Mesendoderm (in vitro differentiated cells): ENCODE results near the gene CCDC192.

Source experiments
- DNase-seq: peaks from one replicate; pipeline ENCODE4 v3.0.0; 2013
- H2AK5ac ChIP-seq: 2 replicates; pipeline ENCODE4 v1.6.1; 2013; ENCODE audit warnings: low read length, inconsistent platforms
- H2BK120ac ChIP-seq: 2 replicates; pipeline ENCODE4 v1.6.1; 2013; ENCODE audit warnings: low read depth, mild to moderate bottlenecking, low read length, moderate library complexity, mixed read lengths
- H2BK15ac ChIP-seq: replicated peaks from 2 replicates; pipeline ENCODE4 v1.6.1; 2013; ENCODE audit warnings: low read depth, mild to moderate bottlenecking, moderate library complexity
- H2BK5ac ChIP-seq: 2 replicates; pipeline ENCODE4 v1.6.1; 2013; ENCODE audit warnings: low read length, inconsistent platforms
- H3K18ac ChIP-seq: 2 replicates; pipeline ENCODE4 v1.6.1; 2013; ENCODE audit warnings: mild to moderate bottlenecking, low read length, mixed read lengths
- H3K23ac ChIP-seq: one replicate; pipeline ENCODE4 v1.6.1; 2013; ENCODE audit warnings: low read length
- H3K27ac ChIP-seq: 2 replicates; pipeline ENCODE4 v1.5.1; 2013; ENCODE audit warnings: low read depth, mild to moderate bottlenecking, inconsistent platforms, low read length, moderate library complexity
- H3K27me3 ChIP-seq: 2 replicates; pipeline ENCODE4 v1.6.1; 2013; ENCODE audit warnings: low read length, control low read depth, mild to moderate bottlenecking, inconsistent platforms; ENCODE audit not compliant: insufficient read depth, poor library complexity
- H3K36me3 ChIP-seq: 2 replicates; pipeline ENCODE4 v1.6.1; 2013; ENCODE audit warnings: low read length, inconsistent platforms; ENCODE audit not compliant: control insufficient read depth, insufficient read depth
- H3K4ac ChIP-seq: one replicate; pipeline ENCODE4 v1.6.1; 2013; ENCODE audit warnings: low read depth, mild to moderate bottlenecking, low read length, moderate library complexity
- H3K4me1 ChIP-seq: 2 replicates; pipeline ENCODE4 v1.6.1; 2013; ENCODE audit warnings: low read depth, low read length, inconsistent platforms; ENCODE audit not compliant: control insufficient read depth
- H3K4me2 ChIP-seq: 2 replicates; pipeline ENCODE4 v1.6.1; 2013; ENCODE audit warnings: low read length
- H3K4me3 ChIP-seq: 2 replicates; pipeline ENCODE4 v1.5.1; 2013; ENCODE audit warnings: mild to moderate bottlenecking, low read length
- H3K56ac ChIP-seq: one replicate; pipeline ENCODE4 v1.6.1; 2013; ENCODE audit warnings: low read length
- H3K79me1 ChIP-seq: 2 replicates; pipeline ENCODE4 v1.6.1; 2013; ENCODE audit warnings: low read length, inconsistent platforms
- H3K79me2 ChIP-seq: 2 replicates; pipeline ENCODE4 v1.6.1; 2013; ENCODE audit warnings: mild to moderate bottlenecking, low read length; ENCODE audit not compliant: control insufficient read depth, insufficient read depth
- H3K9ac ChIP-seq: 2 replicates; pipeline ENCODE4 v1.6.1; 2013; ENCODE audit warnings: low read length, inconsistent platforms
- H4K5ac ChIP-seq: one replicate; pipeline ENCODE4 v1.6.1; 2013; ENCODE audit warnings: low read length
- H4K8ac ChIP-seq: one replicate; pipeline ENCODE4 v1.6.1; 2013; ENCODE audit warnings: low read depth, mild to moderate bottlenecking, control low read depth, low read length, moderate library complexity
- WGBS: extraction: QIAGEN DNeasy Blood & Tissue Kit; methylation state at CpG from one replicate; pipeline ENCODE4 v1.1.7; 2013; ENCODE audit warnings: low lambda C conversion rate, missing lambda C conversion rate; ENCODE audit not compliant: insufficient coverage; ENCODE audit errors: extremely low coverage; 5-methylcytosine and 5-hydroxymethylcytosine counted together

Gene CCDC192

GRCh38 chr5:127813633-127814587 is 110.7 kb downstream of the CCDC192 start:
- Histone ChIP-seq H2BK5ac (no peak overlapping the region), H4K5ac (no peak overlapping the region), H3K18ac (no peak overlapping the region), H3K4me1 (no peaks in the 10 kb centered on the region), H3K79me2 (no peaks in the 10 kb centered on the region), H3K9ac (no peak overlapping the region), H3K27ac (no peak overlapping the region), H3K27me3 (no peaks in the 10 kb centered on the region), H4K8ac (no peak overlapping the region), H3K36me3 (no peaks in the 10 kb centered on the region), H2BK120ac (no peak overlapping the region), H3K4me3 (no peak overlapping the region), H2AK5ac (no peak overlapping the region), H3K23ac (no peak overlapping the region), H2BK15ac (no peak overlapping the region), H3K56ac (no peak overlapping the region), H3K79me1 (no peaks in the 10 kb centered on the region), H3K4ac (no peak overlapping the region), H3K4me2 (no peak overlapping the region)
- WGBS, result no CpG with 5 or more reads among the region's 4 CpGs
- DNase-seq, result no peak

GRCh38 chr5:127814588-127814973 is 111.4 kb downstream of the CCDC192 start:
- no peak for DNase-seq
- H3K4me3 ChIP-seq, result no peak overlapping the region
- no peaks in the 10 kb centered on the region for H3K27me3 ChIP-seq
- no peak overlapping the region for H2BK5ac ChIP-seq
- H3K36me3 ChIP-seq, result no peaks in the 10 kb centered on the region
- no peak overlapping the region for H2BK15ac ChIP-seq
- H3K4me2 ChIP-seq, result no peak overlapping the region
- H3K79me2 ChIP-seq, result no peaks in the 10 kb centered on the region
- no peak overlapping the region for H3K27ac ChIP-seq
- no peak overlapping the region for H3K23ac ChIP-seq
- H3K4me1 ChIP-seq, result no peaks in the 10 kb centered on the region
- no peak overlapping the region for H2AK5ac ChIP-seq
- H4K5ac ChIP-seq, result no peak overlapping the region
- H2BK120ac ChIP-seq, result no peak overlapping the region
- H3K79me1 ChIP-seq, result no peaks in the 10 kb centered on the region
- H3K56ac ChIP-seq, result no peak overlapping the region
- H4K8ac ChIP-seq, result no peak overlapping the region
- no peak overlapping the region for H3K9ac ChIP-seq
- no peak overlapping the region for H3K18ac ChIP-seq
- WGBS, result no CpG with 5 or more reads among the region's 3 CpGs
- H3K4ac ChIP-seq, result no peak overlapping the region

- H2BK120ac ChIP-seq, result no peak overlapping the region
- no peak overlapping the region for H3K4me2 ChIP-seq
- no peak overlapping the region for H3K4me3 ChIP-seq
- H3K79me1 ChIP-seq, result no peaks in the 10 kb centered on the region
- no peak overlapping the region for H3K27ac ChIP-seq
- no CpG with 5 or more reads among the region's 2 CpGs for WGBS
- DNase-seq, result no peak
- H4K5ac ChIP-seq, result no peak overlapping the region
- H2BK5ac ChIP-seq, result no peak overlapping the region
- H2AK5ac ChIP-seq, result no peak overlapping the region
- no peak overlapping the region for H3K18ac ChIP-seq
- H4K8ac ChIP-seq, result no peak overlapping the region
- H3K27me3 ChIP-seq, result no peaks in the 10 kb centered on the region
- H3K56ac ChIP-seq, result no peak overlapping the region
- no peak overlapping the region for H3K9ac ChIP-seq
- H2BK15ac ChIP-seq, result no peak overlapping the region
- no peaks in the 10 kb centered on the region for H3K79me2 ChIP-seq
- H3K4me1 ChIP-seq, result no peaks in the 10 kb centered on the region
- H3K36me3 ChIP-seq, result no peaks in the 10 kb centered on the region
- no peak overlapping the region for H3K4ac ChIP-seq
- H3K23ac ChIP-seq, result no peak overlapping the region
Measured at GRCh38 chr5:127820910-127821553, 117.8 kb downstream of the CCDC192 start.

- no peak overlapping the region for H3K4me3 ChIP-seq
- H3K23ac ChIP-seq, result no peak overlapping the region
- no peaks in the 10 kb centered on the region for H3K79me1 ChIP-seq
- no peaks in the 10 kb centered on the region for H3K27me3 ChIP-seq
- no peak overlapping the region for H4K5ac ChIP-seq
- no peak overlapping the region for H3K56ac ChIP-seq
- no peaks in the 10 kb centered on the region for H3K36me3 ChIP-seq
- no peak overlapping the region for H2BK120ac ChIP-seq
- H3K27ac ChIP-seq, result no peak overlapping the region
- no peak overlapping the region for H3K4ac ChIP-seq
- H2BK5ac ChIP-seq, result no peak overlapping the region
- H3K18ac ChIP-seq, result no peak overlapping the region
- H2AK5ac ChIP-seq, result no peak overlapping the region
- no peak for DNase-seq
- H3K9ac ChIP-seq, result no peak overlapping the region
- H3K79me2 ChIP-seq, result no peaks in the 10 kb centered on the region
- H3K4me2 ChIP-seq, result no peak overlapping the region
- WGBS, result no CpG with 5 or more reads among the region's 3 CpGs
- no peak overlapping the region for H2BK15ac ChIP-seq
- no peak overlapping the region for H4K8ac ChIP-seq
- H3K4me1 ChIP-seq, result no peaks in the 10 kb centered on the region
Measured at GRCh38 chr5:127821896-127822295, 118.7 kb downstream of the CCDC192 start.

- no peak overlapping the region for H3K4ac ChIP-seq
- H3K27ac ChIP-seq, result no peak overlapping the region
- WGBS, result no CpG with 5 or more reads among the region's 2 CpGs
- no peak overlapping the region for H3K9ac ChIP-seq
- no peaks in the 10 kb centered on the region for H3K79me2 ChIP-seq
- DNase-seq, result no peak
- H3K18ac ChIP-seq, result no peak overlapping the region
- no peak overlapping the region for H3K56ac ChIP-seq
- H3K23ac ChIP-seq, result no peak overlapping the region
- no peak overlapping the region for H3K4me3 ChIP-seq
- H3K79me1 ChIP-seq, result no peaks in the 10 kb centered on the region
- H2BK15ac ChIP-seq, result no peak overlapping the region
- H2AK5ac ChIP-seq, result no peak overlapping the region
- H3K36me3 ChIP-seq, result no peaks in the 10 kb centered on the region
- no peak overlapping the region for H3K4me2 ChIP-seq
- H3K4me1 ChIP-seq, result no peaks in the 10 kb centered on the region
- no peak overlapping the region for H4K5ac ChIP-seq
- no peak overlapping the region for H2BK120ac ChIP-seq
- H3K27me3 ChIP-seq, result no peaks in the 10 kb centered on the region
- H2BK5ac ChIP-seq, result no peak overlapping the region
- no peak overlapping the region for H4K8ac ChIP-seq
Measured at GRCh38 chr5:127824126-127824525, 120.9 kb downstream of the CCDC192 start.
